ENCODE data around the gene R3HCC1L.

R3HCC1L gene

DNA sequence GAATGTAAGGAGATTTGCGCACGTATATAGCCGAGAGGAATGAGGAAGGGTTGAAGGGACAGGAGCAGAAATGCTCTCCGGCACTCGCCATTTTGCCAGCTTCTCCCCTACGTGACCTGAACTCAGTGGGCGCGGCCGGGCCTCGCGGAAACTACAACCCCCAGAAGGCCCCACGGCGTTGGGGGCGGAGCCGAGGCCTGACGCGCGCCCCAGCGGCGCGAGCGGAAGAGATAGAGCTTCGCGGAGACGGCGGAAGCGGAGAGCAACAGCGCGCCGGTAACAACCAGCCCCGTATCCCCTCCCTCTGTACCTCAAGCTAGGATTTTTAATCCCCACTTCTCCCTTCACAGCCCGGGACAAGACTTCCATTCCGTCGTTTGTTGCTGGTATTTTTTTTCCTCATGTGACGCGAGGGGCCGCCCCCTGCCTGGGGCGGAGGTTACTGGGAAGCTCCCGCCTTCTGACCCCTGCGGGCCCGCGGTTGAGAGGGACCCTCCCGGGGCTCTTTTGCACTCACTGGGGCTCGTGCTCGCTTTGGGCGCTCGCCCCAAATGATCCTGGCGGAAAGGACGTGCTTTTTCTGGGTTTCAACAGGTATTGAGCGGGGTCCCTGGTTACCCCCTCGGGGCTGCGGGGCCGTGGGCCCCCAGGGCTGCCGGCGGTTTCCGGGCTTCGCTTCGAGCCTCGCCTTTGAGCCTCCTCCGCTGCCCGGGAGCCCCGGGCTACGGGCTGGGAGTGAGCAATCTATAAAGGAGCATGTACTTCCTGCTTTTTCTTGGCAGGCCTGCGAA, at the start of gene R3HCC1L:
R3HCC1L (plus strand) TSS at position 227 of the 791 bp plus-strand sequence. CDS start 73,458 bp downstream, outside the sequence.
- peak; percentile 90 for DNase-seq

DNA sequence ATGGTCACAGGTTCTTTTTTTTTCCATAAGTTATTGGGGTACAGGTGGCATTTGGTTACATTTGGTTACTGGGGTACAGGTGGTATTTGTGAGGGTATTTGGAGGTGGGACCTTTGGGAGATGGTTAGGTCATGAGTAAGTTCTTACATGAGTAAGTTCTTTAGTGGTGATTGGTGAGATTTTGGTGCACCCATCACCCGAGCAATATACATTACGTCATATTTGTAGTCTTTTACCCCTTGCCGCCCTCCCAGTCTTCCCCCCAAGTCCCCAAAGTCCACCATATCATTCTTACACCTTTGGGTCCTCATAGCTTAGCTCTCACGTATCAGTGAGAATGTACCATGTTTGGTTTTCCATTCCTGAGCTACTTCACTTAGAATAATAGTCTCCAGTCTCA, 49.2 kb upstream of the R3HCC1L start:
- no peak for DNase-seq

DNA sequence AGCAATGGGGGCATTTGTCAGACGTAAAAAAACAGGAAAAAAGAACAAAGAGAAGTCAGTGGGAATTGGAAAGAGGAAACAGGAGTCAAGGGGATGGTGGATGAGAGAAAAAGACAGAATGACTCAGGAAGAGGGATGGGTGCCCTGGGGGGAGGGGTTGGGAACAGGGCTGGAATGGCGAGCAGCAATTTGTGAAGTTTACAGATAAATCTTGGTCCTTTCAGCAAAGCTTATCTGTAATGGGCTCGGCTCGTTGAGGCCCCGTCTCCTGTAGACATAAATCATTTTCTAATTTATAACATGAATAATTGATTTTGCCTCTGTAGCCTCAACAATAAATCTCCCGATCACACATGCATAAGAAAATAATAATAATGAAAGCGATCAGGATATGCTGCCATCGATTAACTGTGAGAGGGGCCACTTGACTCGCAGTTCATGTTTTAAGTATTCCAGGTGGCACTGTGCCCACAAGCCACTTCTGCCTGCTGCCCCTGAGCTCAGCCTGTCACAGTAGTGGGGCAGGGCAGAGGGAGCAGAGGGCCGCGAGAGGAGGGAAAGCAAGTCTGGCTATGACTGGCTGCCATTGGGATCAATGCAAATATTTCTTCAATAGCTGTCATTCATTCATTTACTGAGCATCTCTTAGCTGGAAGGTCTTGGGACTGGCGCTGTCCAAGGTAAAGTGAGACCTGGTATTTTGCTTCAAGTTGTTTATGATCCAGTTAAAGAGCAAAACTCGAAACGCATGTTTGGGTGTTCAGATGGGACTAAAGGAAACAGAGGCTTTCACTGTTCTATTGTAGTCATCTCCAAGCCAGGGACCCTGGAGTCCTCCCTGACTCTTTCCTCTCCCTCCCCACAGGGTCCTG, 47.4 kb upstream of the R3HCC1L start:
- no peak for DNase-seq

DNA sequence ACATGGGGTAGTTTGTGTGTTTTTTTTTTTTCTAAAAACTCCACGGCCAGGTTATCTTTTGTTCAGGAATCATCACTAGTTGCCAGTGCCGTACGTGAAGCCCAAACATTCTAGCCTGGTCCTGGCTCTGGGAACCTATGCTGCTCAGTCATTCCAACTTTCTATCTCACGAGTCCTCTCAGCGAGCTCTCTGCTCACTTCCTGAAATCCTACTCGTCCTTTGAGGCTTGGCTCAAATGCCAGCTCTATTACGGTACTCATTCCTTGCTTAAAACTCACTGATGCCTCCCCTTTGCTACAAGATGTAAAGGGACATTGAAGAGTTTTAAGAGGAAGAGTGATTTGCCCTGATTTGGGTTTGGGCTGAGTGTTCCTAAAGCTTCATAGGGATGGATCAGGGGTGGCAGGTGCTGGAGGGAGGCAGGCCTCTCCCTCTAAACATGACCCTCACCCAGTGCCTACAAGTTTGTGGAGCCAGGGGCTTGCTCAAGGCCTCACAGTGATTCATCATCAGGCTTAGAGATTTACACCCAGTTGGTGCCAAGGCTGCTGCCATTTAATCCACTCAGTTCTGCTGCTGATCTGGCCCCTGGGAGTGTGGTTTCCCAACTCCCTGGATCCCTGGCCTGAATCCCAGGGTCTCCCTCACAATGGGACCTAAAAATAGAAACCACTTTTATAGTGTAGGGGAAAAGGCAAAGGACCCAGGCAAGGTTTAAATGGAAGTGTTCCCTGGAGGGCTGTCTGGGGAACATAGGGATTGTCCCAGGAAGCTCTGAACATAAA, 46.1 kb upstream of the R3HCC1L start:
- no peak for DNase-seq

DNA sequence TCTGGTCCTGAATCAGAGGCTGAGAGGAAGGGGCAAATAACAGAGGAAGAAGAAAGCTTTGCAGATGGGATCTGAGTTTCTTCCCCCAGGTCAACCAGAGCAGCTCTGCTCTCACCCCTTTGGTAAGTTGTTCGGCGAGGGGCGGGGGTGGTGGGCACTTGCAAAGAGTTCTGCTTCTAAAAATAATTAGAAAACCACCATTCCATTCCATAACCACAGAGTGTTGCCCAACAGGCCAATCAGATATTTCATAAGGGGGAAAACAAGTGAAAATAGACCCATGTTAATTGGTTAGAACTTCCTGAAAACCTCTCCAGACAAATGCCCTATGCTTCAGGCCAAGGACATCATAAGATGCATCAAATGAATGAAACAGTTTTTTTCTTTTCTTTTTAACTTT, 43.6 kb upstream of the R3HCC1L start:
- no peak for DNase-seq

DNA sequence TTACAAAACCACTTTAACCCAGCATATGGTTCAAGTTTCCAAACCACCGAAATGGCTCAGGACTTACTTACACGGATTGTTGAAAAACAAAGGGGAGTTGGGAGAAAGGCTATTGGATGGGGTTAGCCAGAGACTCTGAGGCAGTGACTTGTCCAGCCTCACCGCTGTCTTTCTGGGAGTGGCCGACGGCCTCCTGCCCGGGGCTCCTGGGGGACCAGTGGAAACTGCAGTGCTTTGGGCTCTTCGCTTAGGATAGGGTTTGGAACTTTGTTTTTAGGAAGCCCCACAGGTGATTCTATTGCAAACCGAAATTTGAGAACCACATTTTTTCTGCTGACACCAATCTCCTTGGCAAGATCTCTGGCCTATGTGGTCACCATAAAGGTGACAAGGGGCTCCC, 38.1 kb upstream of the R3HCC1L start:
- no peak for DNase-seq

DNA sequence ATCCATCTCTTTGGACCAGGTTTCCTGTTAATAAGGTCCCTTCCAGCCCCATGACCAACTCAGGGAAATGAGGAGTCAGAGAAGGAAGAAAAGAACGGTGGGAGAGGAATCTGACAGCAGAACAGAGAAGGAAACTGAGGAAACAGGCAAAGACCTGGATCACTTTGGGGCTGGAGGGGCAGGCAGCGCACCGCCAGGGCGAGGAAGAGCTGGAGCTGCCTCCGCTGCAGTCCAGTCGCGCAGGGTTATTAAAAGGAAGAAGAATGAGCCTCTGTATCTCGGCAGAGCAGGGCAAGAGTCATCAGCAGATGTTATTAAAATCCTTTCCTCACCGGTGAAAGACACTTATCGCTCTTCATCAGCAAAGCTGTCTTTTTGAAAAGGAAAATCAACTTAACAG, 37.7 kb upstream of the R3HCC1L start:
- DNase-seq = no peak

DNA sequence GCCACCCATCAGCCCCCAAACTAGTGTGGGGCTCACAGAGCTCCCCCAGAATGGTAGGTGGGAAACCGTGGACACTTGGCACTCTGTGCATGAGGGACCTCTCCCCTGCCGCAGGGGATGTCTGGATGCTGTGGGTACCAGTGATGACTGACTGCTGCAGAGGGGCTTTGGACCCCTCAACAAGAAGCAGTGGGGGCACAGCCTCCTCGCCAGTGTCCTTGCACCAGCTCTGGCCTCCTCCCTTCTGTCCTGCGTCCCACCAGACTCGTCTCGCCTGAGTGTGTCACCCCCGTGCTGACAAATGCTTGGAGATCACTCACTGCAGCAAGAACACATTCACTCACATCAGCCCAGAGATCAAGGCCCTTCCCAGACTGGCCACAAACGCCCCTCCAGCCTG, 37.3 kb upstream of the R3HCC1L start:
- no peak for DNase-seq

DNA sequence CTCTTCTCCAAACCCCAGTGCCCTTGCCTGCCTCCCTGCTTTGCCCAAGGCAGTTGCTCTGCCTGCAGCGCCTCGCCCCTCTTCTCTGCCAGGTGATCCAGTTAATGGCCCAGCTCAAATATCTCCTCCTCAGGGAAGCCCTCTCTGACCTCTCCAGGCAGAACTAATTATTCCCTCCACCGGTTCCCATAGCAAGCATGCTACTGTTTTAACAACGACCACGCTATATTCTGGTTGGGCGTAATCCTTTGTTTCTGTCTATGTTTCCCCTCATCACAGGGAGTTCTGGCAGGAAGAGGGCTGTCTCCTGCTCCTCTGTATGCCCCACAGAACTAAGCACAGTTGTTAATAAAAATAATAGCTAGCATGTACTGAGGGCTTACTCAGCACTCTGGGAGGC, 36.8 kb upstream of the R3HCC1L start:
- DNase-seq = no peak

DNA sequence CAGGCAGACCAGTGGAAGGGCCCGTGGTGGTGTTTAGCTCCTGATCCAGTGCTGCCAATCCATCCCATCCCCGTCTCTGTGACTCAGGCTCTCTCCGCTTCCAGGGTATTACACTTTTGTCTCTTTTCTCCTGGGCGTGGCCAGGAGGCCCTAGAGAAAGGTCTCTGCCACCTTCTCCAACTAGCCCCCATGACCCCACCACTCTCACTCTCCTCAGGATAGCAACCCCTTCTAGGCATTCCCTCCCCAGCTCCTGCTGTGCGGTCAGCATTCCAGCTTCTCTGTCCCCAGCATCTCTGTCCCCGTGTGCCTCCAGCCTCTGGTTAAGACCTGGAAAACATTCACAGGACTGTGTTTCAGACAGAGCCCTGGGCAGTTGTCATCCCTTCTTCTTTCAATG, 36.2 kb upstream of the R3HCC1L start:
- no peak for DNase-seq

DNA sequence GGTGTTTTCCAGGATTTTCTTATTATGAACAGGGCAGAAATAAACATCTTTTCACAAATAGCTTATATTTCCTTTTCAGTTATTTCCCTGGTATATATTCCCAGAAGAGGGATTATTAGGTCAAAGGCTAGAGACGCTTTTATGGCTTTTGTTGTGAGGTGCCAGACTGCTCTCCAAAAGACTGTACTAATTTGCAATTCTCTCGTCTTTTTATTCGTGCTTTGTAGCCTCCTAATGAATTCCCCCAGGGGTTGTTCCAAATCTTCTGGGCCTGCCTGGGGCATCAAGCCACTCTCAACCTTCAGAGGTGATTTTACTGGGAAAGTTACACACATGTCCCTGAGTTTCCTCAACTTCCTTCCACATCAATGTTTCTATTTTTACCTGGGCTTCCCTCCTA, 34.0 kb upstream of the R3HCC1L start:
- no peak for DNase-seq

DNA sequence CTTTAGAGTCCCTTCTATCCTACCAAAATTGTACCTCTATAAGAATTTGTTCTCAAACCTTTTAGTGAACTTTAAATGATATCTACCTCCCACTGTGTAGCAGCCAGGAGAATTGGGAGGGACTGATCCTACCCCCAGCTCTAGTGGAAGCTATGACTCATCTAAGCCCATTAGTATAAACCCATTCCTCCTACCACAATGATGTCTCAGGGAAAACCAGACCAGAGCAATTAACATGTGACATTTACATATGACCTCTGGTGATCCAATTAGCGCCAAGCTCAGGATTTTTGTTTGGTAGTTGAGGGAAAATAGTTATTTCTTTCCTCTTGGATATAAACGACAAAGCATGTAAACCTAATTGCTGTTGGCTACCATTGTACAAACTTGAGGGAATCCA, 33.1 kb upstream of the R3HCC1L start:
- no peak for DNase-seq

DNA sequence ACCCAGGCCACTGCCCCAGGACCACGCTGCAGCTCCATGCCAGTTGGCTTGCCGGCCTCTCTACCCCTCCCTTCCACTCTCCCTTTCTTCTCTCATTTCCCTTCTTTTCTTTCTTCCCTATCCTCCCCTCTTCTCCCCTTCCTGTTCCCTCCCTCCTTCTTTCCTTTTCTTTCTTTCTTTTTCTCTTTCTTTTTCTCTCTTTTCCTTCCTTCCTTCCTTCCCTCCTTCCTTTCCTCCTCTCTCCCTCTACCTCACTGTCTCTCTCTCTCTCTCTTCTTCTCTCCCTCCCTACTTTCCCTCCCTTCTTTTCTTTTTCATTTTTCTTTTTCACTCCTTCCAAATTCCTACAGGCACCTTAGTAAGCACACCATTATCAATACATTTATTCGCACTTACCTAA, 30.3 kb upstream of the R3HCC1L start:
- no peak for DNase-seq

DNA sequence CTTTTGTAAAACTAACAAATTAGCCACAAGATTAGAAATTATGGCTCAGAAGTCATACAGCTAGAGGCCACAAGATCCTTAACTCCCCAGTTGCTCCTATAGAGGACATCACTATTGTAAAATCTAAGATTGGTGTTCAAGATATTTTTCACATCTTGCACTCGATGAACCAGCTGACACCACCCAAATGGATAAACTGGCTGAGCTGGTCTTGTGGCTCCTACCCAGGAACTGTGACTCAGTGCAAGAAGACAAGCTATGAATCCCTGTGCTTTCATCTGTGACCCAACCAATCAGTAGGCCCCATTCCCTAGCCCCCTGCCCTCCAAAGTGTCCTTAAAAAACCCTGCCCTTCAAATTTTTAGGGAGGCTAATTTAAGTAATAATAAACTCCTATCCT, 27.9 kb upstream of the R3HCC1L start:
- no peak for DNase-seq

DNA sequence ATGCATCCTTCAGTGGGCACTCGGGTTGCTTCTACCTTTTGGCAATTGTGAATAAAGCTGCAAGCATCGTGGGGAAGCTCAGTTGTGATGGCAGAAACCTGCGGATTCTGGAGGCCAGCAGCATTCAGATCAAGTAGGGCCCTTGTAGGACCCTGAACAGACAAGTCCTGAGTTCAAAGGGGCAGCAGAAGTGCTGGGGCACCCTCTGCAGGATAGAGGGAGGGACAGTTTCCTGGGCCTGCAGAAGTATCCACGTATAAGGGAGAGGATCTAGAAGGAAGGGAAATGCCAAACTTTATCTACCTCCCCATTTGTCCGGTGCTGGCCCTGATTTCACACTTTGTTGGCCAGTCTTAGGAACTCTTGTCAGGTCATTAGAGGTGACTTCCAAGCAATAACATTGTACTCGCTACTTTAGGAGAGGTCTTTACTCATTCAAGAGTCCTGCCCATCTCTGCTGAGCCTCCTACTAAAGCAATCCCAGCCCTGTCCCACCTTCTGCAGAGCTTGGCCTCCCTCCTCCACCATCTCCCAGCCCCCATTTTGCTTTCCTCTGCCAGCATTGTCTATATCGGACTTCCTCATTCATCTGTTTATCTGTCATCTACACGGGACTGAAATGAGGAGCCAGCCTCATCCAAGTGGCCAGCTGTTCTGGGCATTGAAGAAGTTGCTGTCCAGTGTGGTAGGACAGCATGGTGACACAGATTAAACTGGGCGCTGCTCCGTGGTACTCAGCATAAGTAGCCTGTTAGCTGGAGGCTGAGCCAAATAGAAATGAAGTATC, 26.6 kb upstream of the R3HCC1L start:
- no peak for DNase-seq

DNA sequence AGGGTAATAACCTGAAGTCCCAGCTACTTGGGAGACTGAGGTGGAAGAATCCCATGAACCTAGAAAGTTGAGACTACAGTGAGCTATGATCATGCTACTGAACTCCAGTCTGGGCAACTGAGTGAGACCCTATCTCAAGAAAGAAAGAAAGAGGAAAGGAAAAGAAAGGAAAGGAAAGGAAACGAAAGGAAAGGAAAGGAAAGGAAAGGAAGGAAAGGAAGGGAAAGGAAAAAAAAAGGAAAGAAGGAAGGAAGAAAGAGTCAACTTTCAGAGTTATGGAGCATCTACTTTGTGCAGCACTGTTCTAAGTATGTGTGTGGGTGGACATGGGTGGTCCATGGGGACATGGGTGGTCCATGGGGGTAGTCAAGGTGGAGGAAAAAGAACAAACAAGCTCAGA, 24.1 kb upstream of the R3HCC1L start:
- no peak for DNase-seq

DNA sequence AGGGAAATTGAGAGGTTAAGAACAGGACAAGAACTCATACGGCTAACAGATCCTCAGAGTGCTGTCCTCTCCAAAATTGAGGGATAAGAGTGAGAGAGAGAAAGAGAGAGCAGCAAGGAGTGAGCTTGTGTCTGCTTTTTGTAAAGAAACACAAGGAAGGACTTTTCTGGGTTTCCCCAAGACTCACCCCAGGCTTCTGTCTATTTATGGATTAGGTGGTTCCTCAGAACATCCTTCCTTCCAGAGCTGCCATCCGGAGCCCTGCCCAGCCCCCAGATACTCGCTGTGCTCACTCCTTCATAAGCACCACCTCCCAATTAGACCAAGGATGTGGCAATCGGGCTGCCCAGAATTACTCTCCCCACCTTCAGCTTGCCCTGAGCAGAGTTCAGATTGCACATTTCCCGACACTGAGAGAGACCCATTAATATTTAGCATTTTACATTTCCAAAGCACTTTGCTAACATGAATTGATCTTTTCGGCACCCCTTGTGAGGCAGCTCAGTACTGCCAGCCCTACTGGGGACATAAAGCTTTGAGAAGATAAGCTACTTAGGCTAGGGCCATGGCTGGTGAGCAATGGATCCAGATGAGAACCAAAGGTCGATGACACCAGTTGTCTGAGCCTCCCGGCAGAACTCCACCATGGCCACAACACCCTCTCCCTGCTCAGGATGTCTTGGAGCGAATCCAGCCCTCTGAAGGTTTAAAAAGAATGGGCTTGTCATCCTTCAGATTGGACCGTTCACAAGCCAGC, 19.2 kb upstream of the R3HCC1L start:
- no peak for DNase-seq

DNA sequence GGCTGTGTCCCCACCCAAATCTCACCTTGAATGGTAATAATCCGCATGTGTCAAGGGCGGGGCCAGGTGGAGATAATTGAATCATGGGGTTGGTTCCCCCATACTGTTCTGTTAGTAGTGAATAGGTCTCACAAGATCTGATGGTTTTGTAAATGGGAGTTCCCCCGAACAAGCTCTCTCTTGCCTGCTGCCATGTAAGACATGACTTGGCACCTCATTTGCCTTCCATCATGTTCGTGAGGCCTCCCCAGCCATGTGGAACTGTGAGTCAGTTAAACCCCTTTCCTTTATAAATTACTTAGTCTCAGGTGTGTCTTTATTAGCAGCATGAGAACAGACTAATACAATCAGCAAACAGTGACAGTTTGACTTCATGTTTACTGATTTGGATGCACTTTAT, 14.6 kb upstream of the R3HCC1L start:
- no peak for DNase-seq

DNA sequence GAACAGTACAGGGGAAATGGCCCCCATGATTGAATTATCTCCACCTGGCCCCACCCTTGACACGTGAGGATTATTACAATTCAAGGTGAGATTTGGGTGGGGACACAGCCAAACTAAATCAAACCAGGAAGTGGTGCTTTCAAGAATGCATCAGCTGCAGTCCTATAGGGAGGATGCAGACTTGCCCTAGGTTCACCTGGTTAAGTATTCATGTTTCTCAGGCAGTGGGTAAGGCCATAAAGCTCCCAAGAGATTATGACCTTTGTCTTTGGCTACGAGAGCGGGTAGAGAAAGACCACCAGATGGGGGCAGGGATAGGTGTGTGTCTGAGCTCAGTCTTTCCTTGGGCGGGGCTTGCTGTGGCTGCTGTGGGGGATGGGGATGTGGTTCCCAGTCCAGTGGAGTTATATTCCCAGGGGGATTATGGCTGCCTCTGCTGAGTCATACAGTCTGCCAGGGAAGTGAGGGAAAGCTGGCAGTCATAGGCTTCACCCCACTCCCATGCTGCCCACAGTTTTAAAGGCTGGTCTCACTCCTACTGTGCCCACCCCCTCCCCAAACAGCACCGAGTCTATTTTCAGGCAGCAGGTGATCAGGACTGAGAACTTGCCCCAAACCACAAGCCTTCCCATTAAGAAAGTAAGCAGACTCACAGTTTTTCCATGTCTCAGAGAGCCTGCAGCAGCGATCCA, 8.4 kb upstream of the R3HCC1L start:
- no peak for DNase-seq

DNA sequence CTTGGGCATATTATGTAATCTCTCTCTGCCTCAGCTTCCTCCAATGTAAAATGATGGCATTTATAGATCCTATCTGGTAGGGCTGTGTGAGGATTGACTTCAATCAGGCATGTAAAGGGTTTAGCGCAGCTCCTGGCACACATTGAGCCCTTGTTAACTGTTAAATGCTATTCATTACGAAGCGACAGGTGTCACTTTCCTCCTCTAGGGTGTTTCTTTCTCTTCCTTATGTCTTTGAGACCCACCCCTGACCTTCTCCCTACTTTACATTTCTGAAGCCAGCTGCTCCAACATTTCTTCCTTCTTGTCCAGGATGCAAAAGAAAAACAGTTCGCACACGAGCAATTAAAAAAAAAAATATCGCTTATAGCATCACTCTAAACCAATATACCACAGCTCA, 5.7 kb upstream of the R3HCC1L start:
- no peak for DNase-seq

DNA sequence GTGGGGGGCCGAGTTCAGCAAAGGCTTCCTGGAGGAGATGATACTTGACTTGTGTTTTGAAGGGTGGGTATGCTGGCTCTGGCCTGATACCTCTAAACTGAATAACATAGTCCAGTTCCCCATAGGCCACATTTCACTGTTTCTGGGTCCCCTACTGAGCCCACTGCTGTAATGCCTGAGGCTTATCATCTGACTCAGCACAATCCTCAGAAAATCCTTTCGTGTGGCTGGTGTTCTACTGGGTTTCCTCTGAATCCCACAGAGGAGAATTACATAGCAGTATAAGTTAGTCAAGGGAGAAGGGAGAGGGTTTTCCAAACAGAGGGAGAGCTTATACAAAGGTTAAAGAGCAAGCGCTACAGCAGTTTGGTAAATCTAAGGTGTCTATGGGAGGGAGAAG, 2.8 kb upstream of the R3HCC1L start:
- DNase-seq = no peak

All from activated CD4-positive, alpha-beta T cell treated with anti-CD3 and anti-CD28 coated beads for 1 hour (primary cell).